GM12878 (cell line): ENCODE data around the gene UBR3. TPM values are rescaled to one million over a fixed set of nuclear protein-coding genes. Genes with fewer than 3 reads are reported as not detected.
"Not testable (repeated sequence)": the region's sequence is repeated elsewhere in the genome, so short reads cannot be mapped to it uniquely, and the experiment has no call there.

Source experiments
- ATAC-seq: fragments of 200-7000 bp; cut with Tn5 transposase; 3 replicates; pipeline ENCODE4 v1.9.1; 2020; ENCODE audit warnings: mild to moderate bottlenecking, moderate library complexity
- BruUV-seq: library from RNA; stranded (reverse); fragments of 400-500 nt; replicated peaks from 2 replicates; lab custom pipeline; 2021; lab: Mats Ljungman, UMichigan
- CTCF ChIA-PET: fragments of 300-600 bp; sonication (Branson Sonifier 250); formaldehyde crosslinking; extraction: SDS; loops from one replicate; lab custom pipeline; 2021; ENCODE audit warnings: inconsistent platforms; lab: Yijun Ruan, JAX
- POLR2A ChIA-PET: fragments of 350-600 bp; formaldehyde crosslinking; extraction: SDS; loops from one replicate; lab custom pipeline; 2021; ENCODE audit warnings: inconsistent platforms; lab: Charles Lee
- RAD21 ChIA-PET: fragments of 300-600 bp; sonication (Branson Sonifier 250); formaldehyde crosslinking; loops from one replicate; lab custom pipeline; 2023; ENCODE audit warnings: antibody characterized with exemption; ENCODE audit not compliant: unreplicated experiment; lab: Charles Lee
- SMC1A ChIA-PET: fragments of 300-600 bp; sonication (Branson Sonifier 250); formaldehyde crosslinking; loops from one replicate; lab custom pipeline; 2023; ENCODE audit not compliant: unreplicated experiment, uncharacterized antibody; lab: Charles Lee
- DNase-seq: peaks from one replicate; pipeline ENCODE4 v3.0.0-alpha.2; 2011; ENCODE audit warnings: low read depth, low spot score
- FAIRE-seq: peaks from 3 replicates; lab custom pipeline; 2011; peaks lifted over from hg19 to GRCh38; lab: Jason Lieb, UNC
- H2AFZ ChIP-seq: 2 replicates; pipeline ENCODE4 v1.6.0; 2011; ENCODE audit warnings: low read depth, low read length, control low read depth; ENCODE audit not compliant: control insufficient read depth
- H3K27ac ChIP-seq: 2 replicates; pipeline ENCODE4 v1.5.1; 2011; ENCODE audit warnings: control low read depth; ENCODE audit not compliant: control insufficient read depth, insufficient read depth
- H3K27me3 ChIP-seq, 2 experiments: replicated peaks in 1 of 2; 2 replicates each; pipeline versions ENCODE4 v1.6.0 to v1.6.1; 2011; ENCODE audit warnings: low read length in 1 of 2; ENCODE audit not compliant: control insufficient read depth in 2 of 2, insufficient read depth in 2 of 2
- H3K36me3 ChIP-seq, 2 experiments: 2 replicates each; pipeline ENCODE4 v1.5.1; 2011; ENCODE audit warnings: low read length in 1 of 2; ENCODE audit not compliant: control insufficient read depth in 2 of 2, insufficient read depth in 2 of 2
- H3K4me1 ChIP-seq: 2 replicates; pipeline ENCODE4 v1.6.1; 2011; ENCODE audit warnings: mild to moderate bottlenecking, low read length, moderate library complexity, mixed read lengths; ENCODE audit not compliant: control insufficient read depth, insufficient read depth
- H3K4me2 ChIP-seq: 2 replicates; pipeline ENCODE4 v1.6.0; 2011; ENCODE audit warnings: control low read depth; ENCODE audit not compliant: control insufficient read depth, insufficient read depth
- H3K4me3 ChIP-seq: fragments of 200-600 bp; sonication (generic); 2 replicates; pipeline ENCODE4 v1.5.1; 2016
- H3K79me2 ChIP-seq: 2 replicates; pipeline ENCODE4 v1.6.0; 2011; ENCODE audit warnings: low read length; ENCODE audit not compliant: control insufficient read depth, insufficient read depth
- H3K9ac ChIP-seq: 2 replicates; pipeline ENCODE4 v1.8.0; 2011; ENCODE audit warnings: low read length, control low read depth, mixed read lengths; ENCODE audit not compliant: control insufficient read depth, insufficient read depth
- H3K9me3 ChIP-seq: replicated peaks from 3 replicates; pipeline ENCODE4 v1.5.1; 2011; ENCODE audit warnings: mild to moderate bottlenecking, low read length; ENCODE audit not compliant: control insufficient read depth, insufficient read depth
- H4K20me1 ChIP-seq: 2 replicates; pipeline ENCODE4 v1.6.0; 2011; ENCODE audit not compliant: control insufficient read depth, insufficient read depth
- WGBS: methylation state at CpG from one replicate; pipeline ENCODE4 v1.1.6; 2016; ENCODE audit warnings: low lambda C conversion rate; ENCODE audit not compliant: insufficient replicate concordance, insufficient coverage; ENCODE audit errors: missing lambda C conversion rate; 5-methylcytosine and 5-hydroxymethylcytosine counted together
- in situ Hi-C: fragments of 300-500 bp; cut with MboI; formaldehyde crosslinking; loops from 9 replicates; pipeline ENCODE4 v1.14.3; 2018; ENCODE audit warnings: mixed read lengths
- intact Hi-C: fragments of 100-400 bp; cut with micrococcal nuclease; formaldehyde crosslinking; loops from one replicate; pipeline ENCODE4 v1.14.2; 2022; ENCODE audit not compliant: unreplicated experiment
- polyA plus RNA-seq, 11 experiments: library from polyadenylated mRNA; depleted of rRNA in 4 of 11; unstranded in 6 of 11; stranded (reverse) in 5 of 11; fragments of >200 nt; fragmentation: Nextera tagmentation in 4 of 11; fragmentation: Illumina TruSeq in 1 of 11; extraction: Ambion mirVana in 4 of 11; extraction: Trizol in 1 of 11; gene quantifications; 1 replicate in 1 of 11; 2 replicates in 10 of 11; pipeline versions ENCODE4 v1.2.1 to v1.2.3, GENCODE V29; 2011 to 2016; ENCODE audit warnings: inconsistent platforms in 2 of 11, missing spikeins in 2 of 11, low read depth in 1 of 11
- small RNA-seq: library from RNA; depleted of rRNA; stranded (forward); fragments of <200 nt; gene quantifications from one replicate; pipeline ENCODE3, GENCODE V24; 2014
- total RNA-seq, 4 experiments: library from RNA; depleted of rRNA in 3 of 4; stranded (reverse); fragments of >200 nt in 3 of 4; fragmentation: Illumina TruSeq in 1 of 4; extraction: Trizol in 1 of 4; gene quantifications; 2 replicates each; pipeline versions ENCODE4 v1.2.1 to v1.2.3, GENCODE V29; 2013 to 2021
- TF ChIP-seq, protein P1 (sequence below): IDR thresholded peaks from 2 replicates; pipeline ENCODE4 v1.6.1; 2012; ENCODE audit warnings: low read depth, low read length, improper control_type of control experiment

The UBR3 gene
- total and polyA plus RNA-seq, 10 of the 15 experiments (the other 5 are each of a cell fraction or from before 2014, with no cell fraction given): 3.8 to 22.9 (median 11.2) TPM

DNA sequence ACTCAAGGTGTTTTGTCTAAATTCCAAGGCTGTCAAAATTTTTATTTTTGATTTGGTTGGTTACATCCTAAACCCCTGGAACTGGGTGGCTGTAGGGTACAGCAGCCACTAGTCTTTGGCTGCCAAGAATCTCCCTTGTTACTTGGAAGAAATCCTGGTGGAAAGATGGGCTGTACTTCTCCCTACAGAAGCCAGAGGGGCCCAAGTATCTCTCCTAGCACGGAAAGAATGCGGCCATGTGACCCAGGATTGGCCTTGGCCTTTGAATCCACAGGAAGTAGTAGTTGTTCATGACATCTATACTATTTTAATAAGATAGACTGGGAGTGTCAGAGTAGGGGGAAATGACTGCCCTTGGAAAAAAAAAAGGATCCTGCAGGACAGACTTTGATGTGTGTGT lies 296.3 kb downstream of the UBR3 start:
- Histone ChIP-seq H3K27ac (no peak overlapping the region), H3K79me2 (no peaks in the 10 kb centered on the region), H4K20me1 (no peaks in the 10 kb centered on the region), H3K9ac (no peak overlapping the region), H3K27me3 (no peaks in the 10 kb centered on the region), H3K4me1 (no peaks in the 10 kb centered on the region), H3K4me2 (no peak overlapping the region), H3K36me3 (no peaks in the 10 kb centered on the region), H3K4me3 (no peak overlapping the region), H3K9me3 (no peaks in the 10 kb centered on the region; the same call in 2 of the 3 replicates), H2AFZ (no peak overlapping the region)
- FAIRE-seq (no peak), DNase-seq (no peak), ATAC-seq (no peak)
- CTCF ChIA-PET: no interaction called here
- RAD21 ChIA-PET: no interaction called here
- POLR2A ChIA-PET: no interaction called here
- SMC1A ChIA-PET: no interaction called here
- in situ Hi-C loops: no loop called here
- BruUV-seq: no TSS peak
- intact Hi-C loops: no loop called here
- 89% methylated on average over 2 of the region's 2 CpGs for WGBS
- TF ChIP-seq, protein P1, sequence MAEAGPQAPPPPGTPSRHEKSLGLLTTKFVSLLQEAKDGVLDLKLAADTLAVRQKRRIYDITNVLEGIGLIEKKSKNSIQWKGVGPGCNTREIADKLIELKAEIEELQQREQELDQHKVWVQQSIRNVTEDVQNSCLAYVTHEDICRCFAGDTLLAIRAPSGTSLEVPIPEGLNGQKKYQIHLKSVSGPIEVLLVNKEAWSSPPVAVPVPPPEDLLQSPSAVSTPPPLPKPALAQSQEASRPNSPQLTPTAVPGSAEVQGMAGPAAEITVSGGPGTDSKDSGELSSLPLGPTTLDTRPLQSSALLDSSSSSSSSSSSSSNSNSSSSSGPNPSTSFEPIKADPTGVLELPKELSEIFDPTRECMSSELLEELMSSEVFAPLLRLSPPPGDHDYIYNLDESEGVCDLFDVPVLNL: no peak

DNA sequence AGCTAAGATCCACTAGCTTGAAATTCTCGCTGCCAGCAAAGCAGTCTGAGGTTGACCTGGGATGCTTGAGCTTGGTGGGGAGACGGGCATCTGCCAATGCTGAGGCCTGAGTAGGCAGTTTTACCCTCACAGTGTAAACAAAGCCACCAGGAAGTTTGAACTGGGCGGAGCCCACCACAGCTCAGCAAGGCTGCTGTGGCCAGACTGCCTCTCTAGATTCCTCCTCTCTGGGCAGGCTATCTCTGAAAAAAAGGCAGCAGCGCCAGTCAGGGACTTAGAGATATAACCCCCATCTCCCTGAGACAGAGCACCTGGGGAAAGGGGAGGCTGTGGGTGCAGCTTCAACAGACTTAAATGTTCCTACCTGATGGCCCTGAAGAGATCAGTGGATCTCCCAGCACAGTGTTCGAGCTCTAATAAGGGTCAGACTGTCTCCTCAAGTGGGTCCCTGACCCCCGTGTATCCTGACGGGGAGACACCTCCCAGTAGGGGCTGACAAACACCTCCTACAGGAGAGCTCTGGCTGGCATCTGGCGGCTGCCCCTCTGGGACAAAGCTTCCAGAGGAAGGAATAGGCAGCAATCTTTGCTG lies 299.0 kb downstream of the UBR3 start:
- H3K4me3 ChIP-seq, CTCF ChIA-PET, BruUV-seq, DNase-seq, H3K27ac ChIP-seq, H3K36me3 ChIP-seq, H3K9me3 ChIP-seq, H3K4me2 ChIP-seq, H2AFZ ChIP-seq, H4K20me1 ChIP-seq, intact Hi-C loops, H3K9ac ChIP-seq, POLR2A ChIA-PET, H3K4me1 ChIP-seq, RAD21 ChIA-PET, ATAC-seq, in situ Hi-C loops, FAIRE-seq, H3K79me2 ChIP-seq, H3K27me3 ChIP-seq: not testable (repeated sequence)
- 25% methylated on average over 8 of the region's 8 CpGs for whole genome bisulfite sequencing
- SMC1A ChIA-PET: interaction anchor here (1.1 kb wide), 1 partner anchor 37 kb away, joined by 3 read pairs; no protein-coding TSS in a partner anchor

Small RNA genes within 50 kb of the gene (small RNA-seq; reads per million reads assigned to genes)
- not detected for gene RNU6-1006P

Other genes starting within 250 kb of the UBR3 start
- 22.3 and 33.5 TPM in 2 replicates for gene PPIG, start 243.1 kb upstream of the UBR3 start, total RNA-seq (2014; rRNA removed)
- gene PPIG, start 243.1 kb upstream of the UBR3 start, total RNA-seq (2014; rRNA removed; fragmentation: Illumina TruSeq; extraction: Trizol): 81.1 and 83.0 TPM in 2 replicates
- 53.5 and 59.1 TPM in 2 replicates for gene PPIG, start 243.1 kb upstream of the UBR3 start, total RNA-seq (2021)
- gene PPIG, start 243.1 kb upstream of the UBR3 start, polyA plus RNA-seq (2011; rRNA removed): 58.4 and 98.3 TPM in 2 replicates
- 126 and 170 TPM in 2 replicates for gene PPIG, start 243.1 kb upstream of the UBR3 start, polyA plus RNA-seq (2014; fragmentation: Illumina TruSeq; extraction: Trizol)
- gene PPIG, start 243.1 kb upstream of the UBR3 start, polyA plus RNA-seq (2014; fragmentation: Nextera tagmentation; extraction: Ambion mirVana): 100 to 1,000 TPM; 141 to 147 TPM
- 39.0 and 50.8 TPM in 2 replicates for gene PPIG, start 243.1 kb upstream of the UBR3 start, polyA plus RNA-seq (2014; rRNA removed)
- gene PPIG, start 243.1 kb upstream of the UBR3 start, polyA plus RNA-seq (2016; fragmentation: Nextera tagmentation; extraction: Ambion mirVana): 100 to 1,000 TPM; 107 to 114 TPM
- gene CFAP210, start 133.0 kb upstream of the UBR3 start, total RNA-seq (2014; rRNA removed): not detected in 2 replicates
- not detected in 2 replicates for gene CFAP210, start 133.0 kb upstream of the UBR3 start, total RNA-seq (2014; rRNA removed; fragmentation: Illumina TruSeq; extraction: Trizol)
- not detected in 2 replicates for gene CFAP210, start 133.0 kb upstream of the UBR3 start, total RNA-seq (2021)
- gene CFAP210, start 133.0 kb upstream of the UBR3 start, polyA plus RNA-seq (2011; rRNA removed): not detected in 2 replicates
- not detected in 2 replicates for gene CFAP210, start 133.0 kb upstream of the UBR3 start, polyA plus RNA-seq (2014; fragmentation: Illumina TruSeq; extraction: Trizol)
- gene CFAP210, start 133.0 kb upstream of the UBR3 start, polyA plus RNA-seq (2014; fragmentation: Nextera tagmentation; extraction: Ambion mirVana): not detected
- gene CFAP210, start 133.0 kb upstream of the UBR3 start, polyA plus RNA-seq (2014; rRNA removed): not detected in 2 replicates
- not detected for gene CFAP210, start 133.0 kb upstream of the UBR3 start, polyA plus RNA-seq (2016; fragmentation: Nextera tagmentation; extraction: Ambion mirVana)
- 4.1 and 4.3 TPM in 2 replicates for gene PHOSPHO2, start 133.0 kb upstream of the UBR3 start, total RNA-seq (2014; rRNA removed)
- 3.6 and 3.8 TPM in 2 replicates for gene PHOSPHO2, start 133.0 kb upstream of the UBR3 start, total RNA-seq (2014; rRNA removed; fragmentation: Illumina TruSeq; extraction: Trizol)
- 3.2 and 3.8 TPM in 2 replicates for gene PHOSPHO2, start 133.0 kb upstream of the UBR3 start, total RNA-seq (2021)
- 4.2 and 7.2 TPM in 2 replicates for gene PHOSPHO2, start 133.0 kb upstream of the UBR3 start, polyA plus RNA-seq (2011; rRNA removed)
- gene PHOSPHO2, start 133.0 kb upstream of the UBR3 start, polyA plus RNA-seq (2014; fragmentation: Illumina TruSeq; extraction: Trizol): 4.2 and 4.3 TPM in 2 replicates
- 1 to 10 TPM; 2.7 to 3.0 TPM for gene PHOSPHO2, start 133.0 kb upstream of the UBR3 start, polyA plus RNA-seq (2014; fragmentation: Nextera tagmentation; extraction: Ambion mirVana)
- gene PHOSPHO2, start 133.0 kb upstream of the UBR3 start, polyA plus RNA-seq (2014; rRNA removed): 3.6 and 4.3 TPM in 2 replicates
- 1 to 10 TPM; 5.9 to 7.6 TPM for gene PHOSPHO2, start 133.0 kb upstream of the UBR3 start, polyA plus RNA-seq (2016; fragmentation: Nextera tagmentation; extraction: Ambion mirVana)
- 20.2 and 23.1 TPM in 2 replicates for gene KLHL23, start 93.6 kb upstream of the UBR3 start, total RNA-seq (2014; rRNA removed)
- 22.7 and 24.6 TPM in 2 replicates for gene KLHL23, start 93.6 kb upstream of the UBR3 start, total RNA-seq (2014; rRNA removed; fragmentation: Illumina TruSeq; extraction: Trizol)
- 15.1 and 15.6 TPM in 2 replicates for gene KLHL23, start 93.6 kb upstream of the UBR3 start, total RNA-seq (2021)
- 34.8 and 43.6 TPM in 2 replicates for gene KLHL23, start 93.6 kb upstream of the UBR3 start, polyA plus RNA-seq (2011; rRNA removed)
- gene KLHL23, start 93.6 kb upstream of the UBR3 start, polyA plus RNA-seq (2014; fragmentation: Illumina TruSeq; extraction: Trizol): 18.6 and 24.8 TPM in 2 replicates
- gene KLHL23, start 93.6 kb upstream of the UBR3 start, polyA plus RNA-seq (2014; fragmentation: Nextera tagmentation; extraction: Ambion mirVana): 1 to 10 TPM; 3.9 to 5.6 TPM
- gene KLHL23, start 93.6 kb upstream of the UBR3 start, polyA plus RNA-seq (2014; rRNA removed): 16.8 and 18.6 TPM in 2 replicates
- 1 to 10 TPM; 7.9 to 8.1 TPM for gene KLHL23, start 93.6 kb upstream of the UBR3 start, polyA plus RNA-seq (2016; fragmentation: Nextera tagmentation; extraction: Ambion mirVana)
- gene SSB, start 28.6 kb upstream of the UBR3 start, total RNA-seq (2014; rRNA removed): 103 and 123 TPM in 2 replicates
- gene SSB, start 28.6 kb upstream of the UBR3 start, total RNA-seq (2014; rRNA removed; fragmentation: Illumina TruSeq; extraction: Trizol): 186 and 193 TPM in 2 replicates
- 106 and 114 TPM in 2 replicates for gene SSB, start 28.6 kb upstream of the UBR3 start, total RNA-seq (2021)
- 118 and 227 TPM in 2 replicates for gene SSB, start 28.6 kb upstream of the UBR3 start, polyA plus RNA-seq (2011; rRNA removed)
- gene SSB, start 28.6 kb upstream of the UBR3 start, polyA plus RNA-seq (2014; fragmentation: Illumina TruSeq; extraction: Trizol): 206 and 275 TPM in 2 replicates
- gene SSB, start 28.6 kb upstream of the UBR3 start, polyA plus RNA-seq (2014; fragmentation: Nextera tagmentation; extraction: Ambion mirVana): 100 to 1,000 TPM; 294 to 313 TPM
- gene SSB, start 28.6 kb upstream of the UBR3 start, polyA plus RNA-seq (2014; rRNA removed): 136 and 147 TPM in 2 replicates
- gene SSB, start 28.6 kb upstream of the UBR3 start, polyA plus RNA-seq (2016; fragmentation: Nextera tagmentation; extraction: Ambion mirVana): 100 to 1,000 TPM; 256 to 284 TPM
- gene METTL5, start 2.5 kb upstream of the UBR3 start, total RNA-seq (2014; rRNA removed): 55.0 and 57.3 TPM in 2 replicates
- 80.5 and 83.9 TPM in 2 replicates for gene METTL5, start 2.5 kb upstream of the UBR3 start, total RNA-seq (2014; rRNA removed; fragmentation: Illumina TruSeq; extraction: Trizol)
- gene METTL5, start 2.5 kb upstream of the UBR3 start, total RNA-seq (2021): 67.0 and 75.9 TPM in 2 replicates
- gene METTL5, start 2.5 kb upstream of the UBR3 start, polyA plus RNA-seq (2011; rRNA removed): 72.9 and 119 TPM in 2 replicates
- gene METTL5, start 2.5 kb upstream of the UBR3 start, polyA plus RNA-seq (2014; fragmentation: Illumina TruSeq; extraction: Trizol): 94.2 and 116 TPM in 2 replicates
- 100 to 1,000 TPM; 198 to 204 TPM for gene METTL5, start 2.5 kb upstream of the UBR3 start, polyA plus RNA-seq (2014; fragmentation: Nextera tagmentation; extraction: Ambion mirVana)
- gene METTL5, start 2.5 kb upstream of the UBR3 start, polyA plus RNA-seq (2014; rRNA removed): 67.4 and 80.6 TPM in 2 replicates
- gene METTL5, start 2.5 kb upstream of the UBR3 start, polyA plus RNA-seq (2016; fragmentation: Nextera tagmentation; extraction: Ambion mirVana): 100 to 1,000 TPM; 156 to 161 TPM